Measurements from ENCODE around the gene PCLO. TPM values are rescaled to one million over a fixed set of nuclear protein-coding genes. Genes with fewer than 3 reads are reported as not detected.

The PCLO gene
- total and polyA plus RNA-seq, 2 of the 8 experiments (the other 6 are each of a cell fraction or from before 2014, with no cell fraction given) = 1.5 to 3.2 TPM

- TF ChIP-seq CREB1 (IDR thresholded peaks at IDR 0.05) = no peak
Measured at GRCh38 chr7:82925331-82925730, 237.4 kb downstream of the PCLO start (continued).

- H3K9ac ChIP-seq (replicated peaks in 1 of 4; ENCODE audit: extremely low read depth in 1 of 4, low read depth in 3 of 4, low read length in 3 of 4) = no peak overlapping the region
- H4K20me1 ChIP-seq (replicated peaks in 1 of 2; ENCODE audit: control insufficient read depth in 1 of 2, insufficient read depth in 2 of 2, low read length in 2 of 2) = no peaks in the 10 kb centered on the region
- no peaks in the 10 kb centered on the region for H3K36me3 ChIP-seq (ENCODE audit: control insufficient read depth in 2 of 4, insufficient read depth in 4 of 4, low read length in 3 of 4)
- DNase-seq (ENCODE audit: low read depth in 1 of 2, low spot score in 2 of 2) (no peak), FAIRE-seq (no peak)
- H3K4me3 ChIP-seq (ENCODE audit: extremely low read depth in 1 of 4, insufficient read depth in 2 of 4, low read depth in 3 of 4, low read length in 4 of 4) = no peak overlapping the region
- H4K8ac ChIP-seq (ENCODE audit: extremely low read depth, insufficient read depth, low read length) = no peak overlapping the region
- no peak overlapping the region for H4K91ac ChIP-seq (replicated peaks; ENCODE audit: insufficient read length, low read length)
- H3K4me1 ChIP-seq (replicated peaks in 1 of 4; ENCODE audit: control insufficient read depth in 3 of 4, insufficient read depth in 4 of 4, low read length in 3 of 4) = no peaks in the 10 kb centered on the region
- no peak overlapping the region for H3K4ac ChIP-seq (replicated peaks; ENCODE audit: insufficient read length, low read depth, low read length)
- no peaks in the 10 kb centered on the region for H3K79me1 ChIP-seq (ENCODE audit: low read depth, low read length)
- no peaks in the 10 kb centered on the region for H3K27me3 ChIP-seq (replicated peaks in 1 of 4; ENCODE audit: control insufficient read depth in 3 of 4, extremely low read depth in 1 of 4, insufficient read depth in 3 of 4, low read length in 3 of 4)
- 93% methylated on average over 1 of the region's 1 CpG; no CpG with 5 or more reads in 1 of the 2 experiments for WGBS, 2 experiments (ENCODE audit: extremely low coverage in 1 of 2, insufficient coverage in 1 of 2, insufficient read length in 1 of 2, insufficient replicate concordance in 2 of 2, low coverage in 1 of 2, low lambda C conversion rate in 2 of 2, missing lambda C conversion rate in 1 of 2)
- H2BK5ac ChIP-seq (ENCODE audit: low read depth, low read length) = no peak overlapping the region
- H3K79me2 ChIP-seq (ENCODE audit: control insufficient read depth in 1 of 2, insufficient read depth in 2 of 2, low read length in 2 of 2) = no peaks in the 10 kb centered on the region
- H3K56ac ChIP-seq (replicated peaks; ENCODE audit: insufficient read length, low read depth, low read length) = no peak overlapping the region
- no peak overlapping the region for H2BK120ac ChIP-seq (replicated peaks; ENCODE audit: low read depth, low read length)
- ChIA-PET POLR2A (ENCODE audit: partially characterized antibody) (no interaction called here), CTCF (ENCODE audit: partially characterized antibody) (interaction anchor here (1.0 kb wide), 1 partner anchor 9 kb away, joined by 3 read pairs; no protein-coding TSS in a partner anchor)
- H2AK5ac ChIP-seq (ENCODE audit: low read depth, low read length) = no peak overlapping the region
- H2BK20ac ChIP-seq (ENCODE audit: low read length) = no peak overlapping the region
- H3K23me2 ChIP-seq (ENCODE audit: low read depth, low read length) = no peaks in the 10 kb centered on the region
- no peak overlapping the region for H3K23ac ChIP-seq (ENCODE audit: insufficient read length)
- no peak overlapping the region for H2BK12ac ChIP-seq (ENCODE audit: low read depth, low read length)
- H3K4me2 ChIP-seq (ENCODE audit: insufficient read depth in 1 of 2, low read depth in 2 of 2, low read length in 2 of 2) = no peak overlapping the region
- H3K18ac ChIP-seq (ENCODE audit: extremely low read depth, low read length) = no peak overlapping the region
- no peak overlapping the region for H3K14ac ChIP-seq (ENCODE audit: insufficient read length)
- no peaks in the 10 kb centered on the region for H3K9me3 ChIP-seq (ENCODE audit: insufficient read depth in 2 of 2, low read depth in 1 of 2, low read length in 1 of 2)
- H2AFZ ChIP-seq (ENCODE audit: low read length) = no peak overlapping the region
- H4K5ac ChIP-seq (ENCODE audit: insufficient read length, low read depth, low read length) = no peak overlapping the region
- H3K27ac ChIP-seq (ENCODE audit: low read depth, low read length) = no peak overlapping the region
- no peak overlapping the region for H2BK15ac ChIP-seq (ENCODE audit: low read length)
- no peak for TF ChIP-seq SUZ12 (IDR thresholded peaks at IDR 0.05; ENCODE audit: low read length)
- no peak for TF ChIP-seq USF2 (IDR thresholded peaks at IDR 0.05; ENCODE audit: low read length)
- no peak for TF ChIP-seq SP1 (IDR thresholded peaks at IDR 0.05; ENCODE audit: low read depth, low read length)
- no peak for TF ChIP-seq RNF2 (IDR thresholded peaks at IDR 0.05; ENCODE audit: borderline replicate concordance, low read depth, low read length, missing control alignments, poor library complexity, severe bottlenecking)
- TF ChIP-seq PHF8 (conservative IDR thresholded peaks at IDR 0.05; ENCODE audit: low read depth, low read length) = no peak
- no peak for TF ChIP-seq MAX (IDR thresholded peaks at IDR 0.05)
- TF ChIP-seq SIX5 (IDR thresholded peaks at IDR 0.05; ENCODE audit: low read depth, low read length) = no peak
- TF ChIP-seq CHD1 (IDR thresholded peaks at IDR 0.05; ENCODE audit: low read depth, low read length) = no peak
- no peak for TF ChIP-seq ATF3 (IDR thresholded peaks at IDR 0.05; ENCODE audit: insufficient read depth, low read depth, low read length)
- no peak for TF ChIP-seq TAF7 (optimal IDR thresholded peaks at IDR 0.05; ENCODE audit: borderline replicate concordance, low read depth, low read length)
Measured at GRCh38 chr7:82906502-82906901, 256.2 kb downstream of the PCLO start.
